SK-N-MC (cell line): ENCODE data around the gene C3orf18.

Source experiments
- DNase-seq: peaks from one replicate; pipeline ENCODE4 v3.0.0-alpha.2; 2011; ENCODE audit warnings: low read depth, low spot score
- H3K27ac ChIP-seq: fragments of 200-600 bp; sonication (generic); 2 replicates; pipeline ENCODE4 v1.5.1; 2016; ENCODE audit warnings: mixed run types
- H3K36me3 ChIP-seq: fragments of 200-600 bp; sonication (generic); 2 replicates; pipeline ENCODE4 v1.6.1; 2017; ENCODE audit warnings: antibody characterized with exemption, low read length, mixed read lengths; ENCODE audit not compliant: insufficient read depth
- H3K4me3 ChIP-seq: fragments of 200-600 bp; sonication (generic); 2 replicates; pipeline ENCODE4 v1.5.1; 2016
- H3K9ac ChIP-seq: fragments of 200-600 bp; sonication (generic); 2 replicates; pipeline ENCODE4 v1.8.0; 2017; ENCODE audit warnings: mixed run types, mixed read lengths; ENCODE audit not compliant: insufficient read length
- H3K9me3 ChIP-seq: fragments of 200-600 bp; sonication (generic); 2 replicates; pipeline ENCODE4 v1.6.1; 2017; ENCODE audit warnings: low read depth, mild to moderate bottlenecking, antibody characterized with exemption, low read length, moderate library complexity, mixed read lengths
- EZH2 ChIP-seq: fragments of 200-600 bp; sonication (generic); IDR thresholded peaks from one replicate; pipeline ENCODE4 v1.6.1; 2017; ENCODE audit warnings: antibody characterized with exemption
- FOXP2 ChIP-seq: optimal IDR thresholded peaks from 2 replicates; pipeline ENCODE3; 2011; ENCODE audit warnings: mild to moderate bottlenecking, moderate library complexity; ENCODE audit not compliant: insufficient read depth; ENCODE audit errors: extremely low read length, control extremely low read depth
- POLR2AphosphoS5 ChIP-seq: IDR thresholded peaks from 2 replicates; pipeline ENCODE4 v1.6.1; 2012; ENCODE audit warnings: mild to moderate bottlenecking, low read depth, low read length, borderline replicate concordance

The C3orf18 gene

GRCh38 chr3:50536471-50537180, 30.9 kb downstream of the C3orf18 start:
- Histone ChIP-seq H3K9ac (no peak overlapping the region), H3K27ac (no peak overlapping the region), H3K4me3 (no peak overlapping the region), H3K9me3 (no peaks in the 10 kb centered on the region), H3K36me3 (no peaks in the 10 kb centered on the region)
- DNase-seq, result no peak
- no peak for TF ChIP-seq FOXP2
- TF ChIP-seq POLR2AphosphoS5, result no peak
- TF ChIP-seq EZH2, result no peak

- H3K9me3 ChIP-seq, result no peaks in the 10 kb centered on the region
- no peak for TF ChIP-seq FOXP2
- TF ChIP-seq EZH2, result no peak
- no peak for TF ChIP-seq POLR2AphosphoS5
- no peak for DNase-seq
Observed at GRCh38 chr3:50534681-50535330, 32.7 kb downstream of the C3orf18 start.

GRCh38 chr3:50533807-50534461, 33.6 kb downstream of the C3orf18 start:
- no peak overlapping the region for H3K9ac ChIP-seq

More at GRCh38 chr3:50534681-50535330, 32.7 kb downstream of the C3orf18 start:
- H3K36me3 ChIP-seq, result no peaks in the 10 kb centered on the region
- no peak overlapping the region for H3K27ac ChIP-seq
- H3K9ac ChIP-seq, result no peak overlapping the region
- no peak overlapping the region for H3K4me3 ChIP-seq

GRCh38 chr3:50533316-50533715, 34.2 kb downstream of the C3orf18 start:
- Histone ChIP-seq H3K4me3 (no peak overlapping the region), H3K9me3 (no peaks in the 10 kb centered on the region), H3K36me3 (no peaks in the 10 kb centered on the region), H3K9ac (no peak overlapping the region), H3K27ac (no peak overlapping the region)
- TF ChIP-seq FOXP2 (no peak), EZH2 (no peak), POLR2AphosphoS5 (no peak)
- no peak for DNase-seq

More at GRCh38 chr3:50533807-50534461, 33.6 kb downstream of the C3orf18 start:
- Histone ChIP-seq H3K36me3 (no peaks in the 10 kb centered on the region), H3K4me3 (no peak overlapping the region), H3K9me3 (no peaks in the 10 kb centered on the region), H3K27ac (no peak overlapping the region)
- TF ChIP-seq EZH2, result no peak
- TF ChIP-seq FOXP2, result no peak
- TF ChIP-seq POLR2AphosphoS5, result no peak
- no peak for DNase-seq

GRCh38 chr3:50532062-50532705, 35.4 kb downstream of the C3orf18 start:
- no peaks in the 10 kb centered on the region for H3K9me3 ChIP-seq
- no peaks in the 10 kb centered on the region for H3K36me3 ChIP-seq
- H3K4me3 ChIP-seq, result no peak overlapping the region
- no peak for TF ChIP-seq FOXP2
- TF ChIP-seq POLR2AphosphoS5, result no peak
- no peak for TF ChIP-seq EZH2
- no peak for DNase-seq
- H3K9ac ChIP-seq, result no peak overlapping the region
- no peak overlapping the region for H3K27ac ChIP-seq

- TF ChIP-seq EZH2, result no peak
- TF ChIP-seq POLR2AphosphoS5, result no peak
- no peak for TF ChIP-seq FOXP2
- H3K9me3 ChIP-seq, result no peaks in the 10 kb centered on the region
- H3K36me3 ChIP-seq, result no peaks in the 10 kb centered on the region
- H3K4me3 ChIP-seq, result no peak overlapping the region
- H3K27ac ChIP-seq, result no peak overlapping the region
- H3K9ac ChIP-seq, result no peak overlapping the region
- no peak for DNase-seq
Observed at GRCh38 chr3:50531201-50531600, 36.3 kb downstream of the C3orf18 start.

- no peaks in the 10 kb centered on the region for H3K36me3 ChIP-seq
- H3K27ac ChIP-seq, result no peak overlapping the region
- H3K9me3 ChIP-seq, result no peaks in the 10 kb centered on the region
- no peak overlapping the region for H3K9ac ChIP-seq
- DNase-seq, result no peak
- no peak overlapping the region for H3K4me3 ChIP-seq
- TF ChIP-seq EZH2 (no peak), POLR2AphosphoS5 (no peak), FOXP2 (no peak)
Observed at GRCh38 chr3:50530001-50530970, 37.3 kb downstream of the C3orf18 start.

GRCh38 chr3:50525987-50526386, 41.6 kb downstream of the C3orf18 start:
- no peak overlapping the region for H3K27ac ChIP-seq
- H3K9ac ChIP-seq, result no peak overlapping the region
- no peak for DNase-seq
- H3K9me3 ChIP-seq, result no peaks in the 10 kb centered on the region
- no peak overlapping the region for H3K4me3 ChIP-seq
- no peak for TF ChIP-seq EZH2
- no peak for TF ChIP-seq FOXP2
- TF ChIP-seq POLR2AphosphoS5, result no peak
- no peaks in the 10 kb centered on the region for H3K36me3 ChIP-seq
